ENCODE data around the gene PLXND1. TPM values are rescaled to one million over a fixed set of nuclear protein-coding genes. Genes with fewer than 3 reads are reported as not detected.

Gene PLXND1
- total RNA-seq, 1 donor from 2014 or later: 233 TPM

GRCh38 chr3:129558772-129559564 lies 47.5 kb downstream of the PLXND1 start:
- no peak for TF ChIP-seq CTCF (IDR thresholded peaks at IDR 0.05)
- intact Hi-C loops (cut with DNase I): no loop called here
- ATAC-seq (no peak), DNase-seq (no peak)
- peaks cover 72% of the 10 kb centered on the region for H3K4me1 ChIP-seq
- peak overlapping the region; percentile 41 for H3K27ac ChIP-seq
- H3K27me3 ChIP-seq (ENCODE audit: low read depth): no peaks in the 10 kb centered on the region
- H3K9me3 ChIP-seq: no peaks in the 10 kb centered on the region
- no peak overlapping the region for H3K4me3 ChIP-seq
- H3K36me3 ChIP-seq: peaks cover 88% of the 10 kb centered on the region

- Histone ChIP-seq H3K36me3 (peaks cover 80% of the 10 kb centered on the region), H3K27ac (peak overlapping the region; percentile 41)
Measured at GRCh38 chr3:129558081-129558771, 48.2 kb downstream of the PLXND1 start.

DNA sequence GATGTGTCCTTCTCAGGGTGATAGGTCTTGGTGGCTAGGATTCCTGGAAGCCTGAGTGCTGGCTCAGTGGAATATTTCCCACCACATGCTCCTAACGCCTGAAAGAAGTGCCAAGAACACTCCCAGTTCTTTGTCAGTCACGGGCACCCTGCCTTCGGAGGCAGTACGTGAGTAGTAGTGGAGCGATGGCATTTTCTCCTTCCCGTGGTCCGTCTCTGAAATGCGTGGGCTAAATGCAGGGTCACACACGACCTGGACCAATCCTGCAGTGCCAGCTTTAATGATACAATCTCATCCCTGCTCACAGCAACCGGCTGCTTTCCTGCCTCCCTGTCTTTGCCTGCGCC lies 49.0 kb downstream of the PLXND1 start:
- intact Hi-C loops (cut with DNase I): no loop called here
- no peak for TF ChIP-seq CTCF (IDR thresholded peaks at IDR 0.05)
- no peak overlapping the region for H3K4me3 ChIP-seq
- peak overlapping the region; percentile 41 for H3K27ac ChIP-seq
- DNase-seq (no peak), ATAC-seq (no peak)
- peaks cover 73% of the 10 kb centered on the region for H3K4me1 ChIP-seq
- no peaks in the 10 kb centered on the region for H3K9me3 ChIP-seq
- no peaks in the 10 kb centered on the region for H3K27me3 ChIP-seq (ENCODE audit: low read depth)
- H3K36me3 ChIP-seq: peaks cover 73% of the 10 kb centered on the region

More at GRCh38 chr3:129558081-129558771, 48.2 kb downstream of the PLXND1 start:
- ATAC-seq: no peak
- no peak for DNase-seq
- Histone ChIP-seq H3K4me3 (no peak overlapping the region), H3K9me3 (no peaks in the 10 kb centered on the region), H3K4me1 (peaks cover 74% of the 10 kb centered on the region), H3K27me3 (ENCODE audit: low read depth) (no peaks in the 10 kb centered on the region)
- intact Hi-C loops (cut with DNase I): no loop called here
- TF ChIP-seq CTCF (IDR thresholded peaks at IDR 0.05): no peak

- no peak for TF ChIP-seq CTCF (IDR thresholded peaks at IDR 0.05)
- H3K36me3 ChIP-seq: peaks cover 68% of the 10 kb centered on the region
Measured at GRCh38 chr3:129556890-129557547, 49.5 kb downstream of the PLXND1 start.

GRCh38 chr3:129556358-129556695 lies 50.1 kb downstream of the PLXND1 start:
- peaks cover 61% of the 10 kb centered on the region for H3K36me3 ChIP-seq
- no peaks in the 10 kb centered on the region for H3K9me3 ChIP-seq
- H3K4me3 ChIP-seq: no peak overlapping the region
- no peak overlapping the region for H3K27ac ChIP-seq
- H3K4me1 ChIP-seq: peaks cover 61% of the 10 kb centered on the region
- ATAC-seq (no peak), DNase-seq (no peak)
- TF ChIP-seq CTCF (IDR thresholded peaks at IDR 0.05): no peak
- intact Hi-C loops (cut with DNase I): no loop called here
- H3K27me3 ChIP-seq (ENCODE audit: low read depth): no peaks in the 10 kb centered on the region

More at GRCh38 chr3:129556890-129557547, 49.5 kb downstream of the PLXND1 start:
- H3K9me3 ChIP-seq: no peaks in the 10 kb centered on the region
- no peak overlapping the region for H3K4me3 ChIP-seq
- peaks cover 68% of the 10 kb centered on the region for H3K4me1 ChIP-seq
- ATAC-seq (no peak), DNase-seq (no peak)
- intact Hi-C loops (cut with DNase I): no loop called here
- peak overlapping the region; percentile 41 for H3K27ac ChIP-seq
- H3K27me3 ChIP-seq (ENCODE audit: low read depth): no peaks in the 10 kb centered on the region

Data from lower lobe of right lung (tissue), 2 donors.